Uterus (tissue), 4 donors: ENCODE results near the gene MVB12A. TPM values are rescaled to one million over a fixed set of nuclear protein-coding genes. Genes with fewer than 3 reads are reported as not detected.
A peak's percentile ranks its signal among the peaks of the same experiment; 100 is the strongest.

Source experiments
- DNase-seq, 2 donors: peaks; one replicate each; pipeline ENCODE4 v3.0.0-alpha.2; 2019 to 2020
- H3K27ac ChIP-seq, 2 donors: fragments of 200-600 bp; sonication (generic); 1 replicate in 1 of 2; 2 replicates in 1 of 2; pipeline ENCODE4 v1.5.1; 2016 to 2018
- H3K27me3 ChIP-seq, 2 donors: fragments of 200-600 bp; sonication (generic); one replicate each; pipeline ENCODE4 v1.5.1; 2018 to 2019; ENCODE audit warnings: control low read depth in 1 of 2
- H3K36me3 ChIP-seq, 2 donors: fragments of 200-600 bp; sonication (generic); one replicate each; pipeline ENCODE4 v1.5.1; 2019; ENCODE audit warnings: control low read depth in 1 of 2
- H3K4me1 ChIP-seq, 2 donors: fragments of 200-600 bp; sonication (generic); one replicate each; pipeline ENCODE4 v1.5.1; 2018 to 2019; ENCODE audit warnings: control low read depth in 1 of 2
- H3K4me3 ChIP-seq, 2 donors: fragments of 200-600 bp; sonication (generic); 1 replicate in 1 of 2; 2 replicates in 1 of 2; pipeline ENCODE4 v1.5.1; 2018 to 2019; ENCODE audit warnings: mild to moderate bottlenecking in 1 of 2
- H3K9me3 ChIP-seq, 2 donors: fragments of 200-600 bp; sonication (generic); one replicate each; pipeline ENCODE4 v1.5.1; 2019; ENCODE audit warnings: control low read depth in 1 of 2
- CTCF ChIP-seq, 4 experiments: fragments of 200-600 bp in 2 of 4; fragments of 450-650 bp in 2 of 4; sonication (generic) in 2 of 4; IDR thresholded peaks; one replicate each; pipeline ENCODE4 v1.5.1; 2016 to 2019; ENCODE audit warnings: antibody characterized with exemption in 4 of 4, mild to moderate bottlenecking in 2 of 4, moderate library complexity in 1 of 4
- POLR2A ChIP-seq, 2 donors: fragments of 450-650 bp; IDR thresholded peaks; one replicate each; pipeline ENCODE4 v1.6.1; 2016; ENCODE audit warnings: antibody characterized with exemption in 2 of 2, mild to moderate bottlenecking in 1 of 2, moderate library complexity in 1 of 2
- intact Hi-C: fragments of 100-400 bp; cut with DNase I; formaldehyde crosslinking; loops from one replicate; pipeline ENCODE4 v1.15.1; 2023; ENCODE audit warnings: low total_unique reads
- total RNA-seq, 4 donors: library from RNA; depleted of rRNA in 3 of 4; stranded (reverse); fragments of >200 nt in 3 of 4; gene quantifications; one replicate each; pipeline versions ENCODE4 v1.1.0 to v1.2.4, GENCODE V29; 2014 to 2023
- donor health status: DM: yes; HTN: yes; CAD: no.

Gene MVB12A
- total RNA-seq, 4 donors from 2014 or later, result 3.8 to 46.7 (median 26.5) TPM

- H3K4me3 ChIP-seq, result peak overlapping the region; percentile 80 to 90
- TF ChIP-seq POLR2A (IDR thresholded peaks at IDR 0.05), result no peak
- TF ChIP-seq CTCF (IDR thresholded peaks at IDR 0.05), result peak in 2 of 4 experiments; percentile 30 to 40
- peak; percentile 52 to 53 for DNase-seq
- no peaks in the 10 kb centered on the region for H3K9me3 ChIP-seq
- H3K36me3 ChIP-seq, result no peaks in the 10 kb centered on the region
- peak overlapping the region; percentile 64 to 76 for H3K27ac ChIP-seq
- H3K4me1 ChIP-seq, result no peaks in the 10 kb centered on the region
- intact Hi-C loops, result no loop called here
- H3K27me3 ChIP-seq, result no peaks in the 10 kb centered on the region
These were observed 653 bp downstream of the MVB12A start for GRCh38 chr19:17420475-17420924.

DNA sequence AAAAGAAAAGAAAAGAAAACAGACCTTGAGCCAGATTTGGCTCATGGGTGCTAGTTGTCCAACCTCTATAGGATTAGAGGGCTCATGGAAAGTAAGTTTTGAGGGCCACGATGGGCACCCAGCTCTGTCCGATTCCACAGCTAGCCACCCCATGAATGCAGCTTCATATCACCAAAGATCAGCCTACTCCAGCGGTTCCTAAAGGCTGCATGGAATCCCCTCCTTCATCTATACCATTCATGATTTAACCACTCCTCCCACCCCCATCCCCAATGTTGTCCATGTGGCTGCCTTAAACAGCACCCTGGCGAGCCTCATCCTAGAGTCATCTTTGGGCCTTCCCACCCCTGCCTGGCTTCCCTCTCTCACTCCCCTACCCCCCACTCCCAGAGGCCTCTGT is 2.1 kb downstream of the MVB12A start:
- no peaks in the 10 kb centered on the region for H3K4me1 ChIP-seq
- no peak overlapping the region for H3K27ac ChIP-seq
- H3K27me3 ChIP-seq, result no peaks in the 10 kb centered on the region
- TF ChIP-seq CTCF (IDR thresholded peaks at IDR 0.05) (no peak), POLR2A (IDR thresholded peaks at IDR 0.05) (no peak)
- no peak for DNase-seq
- no peaks in the 10 kb centered on the region for H3K9me3 ChIP-seq
- intact Hi-C loops, result no loop called here
- H3K4me3 ChIP-seq, result no peak overlapping the region
- H3K36me3 ChIP-seq, result no peaks in the 10 kb centered on the region

- H3K9me3 ChIP-seq, result no peaks in the 10 kb centered on the region
- intact Hi-C loops, result no loop called here
- no peaks in the 10 kb centered on the region for H3K4me1 ChIP-seq
- H3K27ac ChIP-seq, result no peak overlapping the region
- TF ChIP-seq POLR2A (IDR thresholded peaks at IDR 0.05) (no peak), CTCF (IDR thresholded peaks at IDR 0.05) (no peak)
- H3K4me3 ChIP-seq, result no peak overlapping the region
- no peak for DNase-seq
- H3K27me3 ChIP-seq, result no peaks in the 10 kb centered on the region
- H3K36me3 ChIP-seq, result no peaks in the 10 kb centered on the region
These were observed 3.8 kb downstream of the MVB12A start for GRCh38 chr19:17423429-17424208.

DNA sequence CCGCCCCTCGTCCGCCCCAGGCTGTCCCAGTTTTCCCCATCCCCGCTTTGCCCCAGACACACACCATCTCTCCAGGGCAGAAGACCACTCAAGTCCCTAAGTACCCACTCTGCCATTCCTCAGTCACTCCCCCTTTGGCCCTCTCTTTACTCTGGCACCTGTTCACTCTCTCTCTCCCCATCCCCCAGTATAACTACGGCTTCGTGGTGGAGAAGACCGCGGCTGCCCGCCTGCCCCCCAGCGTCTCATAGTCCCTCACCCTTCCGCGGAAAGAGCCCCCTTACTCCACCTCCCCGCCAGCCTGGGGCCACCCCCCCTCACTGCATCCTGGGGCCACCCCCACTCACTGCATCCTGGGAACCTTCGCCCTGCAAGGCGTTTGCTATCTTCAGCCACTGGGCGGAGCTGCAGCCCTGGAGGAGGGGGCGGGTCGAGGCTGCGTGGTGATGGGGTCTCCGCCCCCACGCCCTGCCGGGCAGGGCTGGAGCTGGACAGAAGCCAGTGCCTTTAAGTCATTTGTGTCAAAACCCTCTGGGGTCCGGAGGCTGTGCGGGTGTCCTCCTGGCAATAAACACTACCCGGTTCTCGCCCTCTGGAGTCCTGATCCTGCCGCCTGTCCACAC is 5.0 kb downstream of the MVB12A start:
- Histone ChIP-seq H3K36me3 (no peaks in the 10 kb centered on the region), H3K27me3 (no peaks in the 10 kb centered on the region), H3K9me3 (no peaks in the 10 kb centered on the region), H3K4me1 (no peaks in the 10 kb centered on the region), H3K4me3 (no peak overlapping the region), H3K27ac (no peak overlapping the region)
- no peak for DNase-seq
- intact Hi-C loops, result no loop called here
- TF ChIP-seq CTCF (IDR thresholded peaks at IDR 0.05) (peak in 2 of 4 experiments; percentile 29 to 37), POLR2A (IDR thresholded peaks at IDR 0.05) (no peak)

DNA sequence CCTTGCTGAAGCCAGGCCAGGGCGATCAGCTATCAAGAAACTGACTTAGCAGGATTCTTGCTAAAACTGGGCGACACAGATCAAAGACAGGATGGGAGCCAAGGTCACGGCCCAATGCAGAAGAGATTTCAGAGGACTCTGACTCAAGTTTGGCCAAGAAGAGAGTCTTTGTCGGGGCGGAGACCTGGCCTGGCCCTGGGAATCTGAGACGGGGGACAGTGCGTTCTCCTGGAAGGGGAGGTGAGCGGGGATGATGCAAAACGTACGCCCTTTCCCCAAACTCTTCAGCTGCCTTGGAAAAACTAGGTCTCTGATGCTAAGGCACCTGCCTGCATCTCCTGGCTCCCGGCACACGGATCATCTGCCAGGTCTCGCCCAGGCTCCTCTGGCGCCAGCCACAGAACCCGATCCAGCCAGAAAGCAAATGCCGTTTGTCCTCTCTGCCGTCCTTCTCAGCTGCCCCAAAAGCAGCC is 9.8 kb downstream of the MVB12A start:
- Histone ChIP-seq H3K9me3 (no peaks in the 10 kb centered on the region), H3K27me3 (no peaks in the 10 kb centered on the region), H3K27ac (peak overlapping the region in 1 of 2 donors; percentile 38), H3K36me3 (no peaks in the 10 kb centered on the region), H3K4me3 (no peak overlapping the region), H3K4me1 (no peaks in the 10 kb centered on the region)
- intact Hi-C loops, result no loop called here
- peak; percentile 68 to 77 for DNase-seq
- no peak for TF ChIP-seq CTCF (IDR thresholded peaks at IDR 0.05)
- no peak for TF ChIP-seq POLR2A (IDR thresholded peaks at IDR 0.05)
